Measurements from ENCODE around the gene ZC3H13.

- TF ChIP-seq CTCF (IDR thresholded peaks at IDR 0.05): no peak
- no peak for TF ChIP-seq POLR2AphosphoS5 (IDR thresholded peaks at IDR 0.05)
- TF ChIP-seq EP300 (IDR thresholded peaks at IDR 0.05): no peak
- no peak for TF ChIP-seq POLR2A (IDR thresholded peaks at IDR 0.05)
These were observed 42.4 kb downstream of the ZC3H13 start for GRCh38 chr13:46010148-46010547.

Measured in gastroesophageal sphincter (tissue), 3 donors.